ENCODE data around the gene NRAS.
A peak's percentile ranks its signal among the peaks of the same experiment; 100 is the strongest.

Gene NRAS

DNA sequence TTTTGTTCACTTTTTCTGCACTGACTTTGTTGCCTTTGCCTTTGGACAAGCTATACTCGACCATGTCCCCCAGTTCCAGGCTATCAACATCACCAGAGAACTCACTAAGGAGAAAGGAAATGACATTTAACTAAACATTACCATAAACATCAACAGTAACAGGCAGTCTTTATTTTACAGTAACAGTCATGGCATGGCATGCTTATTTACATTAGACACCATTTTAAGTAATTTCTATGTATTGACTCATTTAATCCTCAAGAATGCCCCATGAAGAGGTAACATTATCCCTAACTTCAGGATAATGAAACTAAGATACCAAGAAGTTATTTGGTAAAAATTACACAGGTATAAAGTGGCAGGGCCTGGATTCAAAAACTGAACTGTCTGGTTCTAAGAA lies 8.7 kb upstream of the NRAS start:
- DNase-seq, result no peak

DNA sequence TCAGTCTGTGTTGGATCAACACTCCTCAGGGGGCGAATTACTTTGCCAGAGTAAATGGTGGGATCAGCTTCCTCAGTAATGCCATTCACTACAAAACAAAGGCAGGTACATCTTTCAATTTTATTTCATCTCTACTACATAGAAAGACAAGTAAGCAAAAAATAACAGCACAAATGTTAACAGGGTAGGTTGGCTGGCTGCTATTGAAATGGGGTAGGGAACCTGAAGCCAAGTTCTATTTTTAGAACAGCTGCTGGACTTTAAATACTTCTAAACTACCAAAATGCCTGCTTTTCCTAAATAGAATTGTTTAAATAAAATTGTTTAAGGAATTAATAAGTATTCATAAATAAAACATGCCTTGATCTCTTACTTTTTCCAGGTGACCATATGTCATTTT lies 7.3 kb upstream of the NRAS start:
- DNase-seq, result no peak

DNA sequence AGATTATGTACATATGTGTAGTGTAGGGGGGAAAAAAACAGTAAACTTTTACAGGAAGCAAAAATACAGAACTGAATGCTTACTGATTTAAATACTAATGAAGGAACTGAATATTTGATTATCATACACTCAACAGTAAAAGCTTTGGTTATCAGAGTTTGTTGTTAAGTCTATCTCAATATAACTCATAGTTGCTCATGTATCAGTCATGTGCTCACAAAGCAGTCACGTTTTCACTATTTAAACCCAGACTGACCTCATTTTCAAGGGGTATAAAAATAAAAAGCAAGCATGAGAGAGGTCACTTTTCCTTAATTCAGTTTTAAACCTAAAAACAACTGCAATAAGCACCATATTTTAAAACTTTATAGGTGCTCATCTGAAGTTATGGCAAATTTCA lies 6.9 kb upstream of the NRAS start:
- DNase-seq, result no peak

DNA sequence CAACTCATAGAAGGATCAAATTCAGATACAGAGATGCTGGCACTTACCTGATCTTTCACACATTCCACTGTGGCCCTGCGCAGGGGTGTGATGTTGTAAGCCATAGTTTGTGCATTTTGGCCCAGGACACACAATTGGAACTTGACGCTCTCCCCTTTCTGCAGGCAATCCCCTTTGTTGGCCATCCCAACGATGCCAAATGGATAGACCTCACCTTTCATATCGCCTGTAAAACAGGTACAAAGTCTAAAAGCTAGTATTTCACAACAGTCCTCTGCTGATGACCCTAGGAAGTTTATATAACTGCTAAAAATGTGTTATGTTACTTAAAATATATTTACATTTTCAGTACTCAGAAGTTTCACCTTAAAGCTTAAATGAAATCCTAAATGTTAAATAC lies 3.9 kb upstream of the NRAS start:
- no peak for DNase-seq

DNA sequence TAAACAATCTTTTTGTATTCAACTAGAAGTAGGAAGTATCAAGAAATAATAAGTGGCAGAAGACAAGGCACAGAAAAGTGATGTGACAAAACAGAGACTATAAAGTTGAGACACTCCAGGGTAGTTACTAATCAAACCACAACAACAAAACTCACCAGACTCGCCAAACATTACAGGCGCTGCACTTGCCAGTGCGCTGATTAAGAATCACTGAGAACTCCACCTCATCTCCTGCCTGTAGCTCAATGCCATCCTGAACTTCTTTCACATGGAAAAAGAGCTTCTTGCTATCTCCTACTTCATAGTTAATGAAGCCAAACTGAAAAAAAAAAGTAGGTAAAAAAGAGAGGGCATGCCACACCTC lies 2.8 kb upstream of the NRAS start:
- DNase-seq, result peak; percentile 19

DNA sequence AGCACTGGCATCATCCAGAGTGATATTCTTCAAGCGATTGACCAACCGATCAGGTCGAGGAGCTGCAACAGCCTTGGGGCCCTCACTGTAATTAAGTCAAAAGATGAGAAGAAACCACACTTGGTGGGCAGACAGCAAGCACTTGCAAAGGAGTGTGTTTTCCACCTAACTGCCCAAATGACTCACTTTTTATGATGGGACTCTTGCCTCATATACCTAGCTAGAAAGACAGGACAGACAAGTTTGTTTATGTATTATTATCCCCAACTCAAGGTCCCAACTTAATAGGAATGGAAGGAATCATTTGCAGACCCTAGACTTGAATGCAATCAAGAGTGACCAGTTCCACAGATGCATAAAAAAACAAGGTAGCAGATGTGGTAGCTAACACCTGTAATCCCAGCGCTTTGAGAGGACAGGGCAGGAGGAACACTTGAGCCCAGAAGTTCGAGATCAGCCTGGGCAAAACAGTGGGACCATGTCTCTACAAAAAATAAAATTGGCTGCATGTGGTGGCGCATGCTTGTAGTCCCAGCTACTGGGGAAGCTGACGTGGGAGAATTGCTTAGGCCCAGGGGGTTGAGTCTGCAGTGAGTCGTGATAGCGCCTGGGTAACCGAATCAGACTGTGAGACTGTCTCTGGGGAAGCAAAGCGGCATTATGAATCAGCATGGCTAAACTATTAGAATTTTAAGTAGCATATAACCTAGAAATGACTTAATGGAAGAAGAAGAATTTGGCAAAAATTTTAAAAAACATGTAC lies 2.3 kb upstream of the NRAS start:
- peak; percentile 68 for DNase-seq

DNA sequence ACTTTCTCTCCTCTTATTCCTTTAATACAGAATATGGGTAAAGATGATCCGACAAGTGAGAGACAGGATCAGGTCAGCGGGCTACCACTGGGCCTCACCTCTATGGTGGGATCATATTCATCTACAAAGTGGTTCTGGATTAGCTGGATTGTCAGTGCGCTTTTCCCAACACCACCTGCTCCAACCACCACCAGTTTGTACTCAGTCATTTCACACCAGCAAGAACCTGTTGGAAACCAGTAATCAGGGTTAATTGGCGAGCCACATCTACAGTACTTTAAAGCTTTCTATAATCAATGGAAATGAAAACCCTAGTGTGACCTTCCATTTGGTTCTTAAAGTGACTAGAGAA lies 643 bp downstream of the NRAS start:
- DNase-seq, result no peak

DNA sequence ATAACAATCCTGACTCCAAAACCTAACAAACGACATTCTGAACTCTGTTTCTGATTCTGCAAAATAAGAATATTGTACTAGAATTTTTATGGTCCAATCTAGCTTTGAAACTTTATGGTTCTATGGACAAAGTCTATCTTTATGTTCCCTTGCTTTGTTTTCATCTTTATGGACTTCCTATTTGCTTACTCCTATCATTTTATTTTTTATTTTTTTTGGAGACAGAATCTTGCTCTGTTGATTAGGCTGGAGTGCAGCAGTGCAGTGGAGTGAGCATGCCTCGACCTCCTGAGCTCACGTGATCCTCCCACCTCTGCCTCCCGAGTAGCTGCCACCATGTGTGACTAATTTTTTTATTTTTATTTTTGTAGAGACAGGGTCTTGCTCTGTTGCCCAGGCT lies 3.6 kb downstream of the NRAS start:
- DNase-seq, result no peak

DNA sequence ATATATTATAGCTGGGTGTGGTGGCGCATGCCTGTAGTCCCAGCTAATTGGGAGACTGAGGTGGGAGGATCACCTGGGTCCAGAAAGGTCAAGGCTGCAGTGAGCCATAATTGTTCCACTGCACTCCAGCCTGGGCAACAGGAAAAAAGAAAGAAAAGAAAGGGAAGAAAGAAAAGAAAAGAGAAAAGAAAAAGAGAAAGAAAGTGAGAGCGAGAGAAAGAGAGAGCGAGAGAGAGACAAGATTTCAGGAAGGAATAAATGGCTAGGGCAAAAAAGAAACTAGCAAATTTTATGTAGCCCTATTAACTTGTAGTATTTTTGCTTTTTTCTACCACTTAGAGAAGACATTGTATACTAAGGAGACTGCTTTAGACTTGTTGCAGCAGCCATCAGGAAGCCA lies 6.2 kb downstream of the NRAS start:
- no peak for DNase-seq

DNA sequence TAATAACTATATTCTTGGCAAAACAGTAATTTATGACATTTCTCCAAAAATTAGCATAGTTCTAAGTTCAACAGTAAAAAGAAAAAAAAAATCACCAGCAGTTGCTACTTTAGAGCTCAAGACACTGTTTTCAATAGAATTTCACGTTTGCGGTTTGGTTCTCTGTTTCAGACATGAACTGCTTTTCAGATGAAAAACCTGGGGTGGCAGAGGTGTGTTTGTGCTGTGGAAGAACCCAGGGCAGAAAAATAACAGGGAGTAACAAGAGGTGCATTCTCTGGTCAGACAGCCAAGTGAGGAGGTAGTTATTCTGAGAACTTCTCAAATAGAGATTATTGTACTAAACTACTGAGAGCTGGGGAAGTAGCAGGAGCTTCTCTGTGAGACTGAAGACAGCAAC lies 9.0 kb downstream of the NRAS start:
- DNase-seq, result no peak

DNA sequence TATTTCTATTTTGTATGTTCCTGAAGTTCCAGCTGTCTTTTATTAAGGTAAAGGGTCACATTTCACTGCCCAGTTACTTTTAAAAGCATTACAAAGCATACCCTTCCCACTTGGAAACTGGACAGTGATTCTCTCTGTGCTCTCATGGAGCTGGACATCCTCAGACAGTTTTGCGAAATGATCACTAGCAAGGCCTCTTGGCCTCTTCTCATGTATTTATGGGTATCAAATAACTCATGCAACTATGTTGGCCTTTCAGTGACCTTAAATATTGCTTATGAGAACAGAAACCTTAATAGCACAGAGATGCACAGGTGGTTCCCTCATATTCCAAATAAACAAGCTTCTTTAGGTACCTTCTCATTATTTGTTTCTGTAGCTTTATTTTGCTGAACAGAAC lies 13.3 kb downstream of the NRAS start:
- no peak for DNase-seq

DNA sequence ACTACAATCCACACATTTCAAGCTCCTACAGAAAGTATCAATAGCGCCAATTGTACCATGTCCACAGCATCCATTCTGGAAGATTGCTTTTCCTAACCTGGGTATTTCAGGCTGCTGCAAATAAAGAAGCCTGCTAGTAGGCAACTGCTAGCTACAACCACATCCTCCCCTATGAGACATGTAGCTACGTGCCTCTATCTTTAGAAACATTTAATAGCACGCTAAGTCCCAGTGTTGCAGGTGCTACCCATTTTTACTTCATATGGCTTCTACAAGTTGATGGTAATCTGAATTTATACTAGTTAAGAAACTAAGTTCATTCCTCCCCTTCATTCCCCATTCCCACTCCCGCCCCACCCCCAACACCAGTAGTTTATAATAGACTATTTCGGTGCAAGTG lies 13.8 kb downstream of the NRAS start:
- no peak for DNase-seq

DNA sequence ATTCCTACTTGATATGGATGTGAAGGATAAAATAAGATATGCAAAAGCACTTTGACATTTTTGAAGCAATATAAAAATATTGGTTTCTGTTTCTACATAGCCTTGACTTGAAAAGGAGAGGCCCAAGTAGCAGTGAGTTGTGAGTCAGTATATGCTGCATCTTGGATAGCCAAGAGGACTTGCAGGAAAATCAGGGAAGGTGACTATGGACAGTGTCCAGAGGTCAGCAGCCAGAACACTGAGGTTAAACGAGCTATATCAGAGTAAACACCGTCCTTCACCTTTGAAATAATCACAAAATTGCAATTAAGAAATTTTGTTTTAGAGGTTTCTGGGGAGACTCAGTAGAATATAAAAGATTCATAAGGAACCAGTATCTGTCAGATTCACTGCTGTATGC lies 14.6 kb downstream of the NRAS start:
- no peak for DNase-seq

DNA sequence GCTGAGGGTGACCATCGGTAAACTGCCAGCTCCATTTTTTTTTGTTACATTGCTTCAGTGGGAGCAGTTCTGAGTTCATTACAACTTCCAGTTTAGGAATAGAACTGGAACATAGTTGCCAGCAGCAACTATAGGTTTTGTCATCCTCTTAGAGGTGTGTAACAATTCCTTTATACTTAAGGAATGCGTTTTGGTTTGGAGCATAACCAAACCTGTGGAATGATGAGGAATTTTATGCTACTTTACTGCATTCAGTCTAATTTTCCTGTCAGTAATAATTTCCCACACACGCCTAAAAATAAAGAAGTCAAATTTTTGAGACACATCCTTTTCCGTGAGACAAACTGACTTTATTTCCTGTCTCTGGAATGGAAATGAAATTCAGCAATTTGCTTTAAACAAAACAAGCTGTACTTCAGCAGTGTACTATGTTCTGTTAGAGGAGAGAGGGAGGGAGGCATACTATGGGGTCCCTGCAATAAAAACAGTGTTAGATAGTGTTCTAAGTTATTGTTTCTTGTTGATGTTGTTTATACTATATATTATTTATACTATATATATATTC lies 16.5 kb downstream of the NRAS start:
- peak; percentile 4 for DNase-seq

DNA sequence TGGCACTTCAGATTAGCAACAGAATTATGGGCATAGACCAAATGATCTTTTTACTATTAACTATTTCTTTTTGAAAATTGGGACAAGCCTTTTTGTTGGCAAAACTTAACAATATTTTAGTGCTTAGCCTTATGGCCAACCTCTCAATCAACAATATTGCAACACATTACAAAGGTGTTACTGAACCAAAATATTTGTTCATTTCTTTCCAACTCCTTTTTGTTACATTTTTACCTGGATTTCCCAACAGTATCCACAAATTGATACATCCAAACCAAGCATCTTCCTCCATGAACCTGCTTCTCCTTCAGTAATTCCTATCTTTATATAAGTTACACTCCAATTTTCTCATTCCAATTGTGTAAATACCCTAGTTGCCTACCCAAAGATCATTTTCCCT lies 19.8 kb downstream of the NRAS start:
- no peak for DNase-seq

DNA sequence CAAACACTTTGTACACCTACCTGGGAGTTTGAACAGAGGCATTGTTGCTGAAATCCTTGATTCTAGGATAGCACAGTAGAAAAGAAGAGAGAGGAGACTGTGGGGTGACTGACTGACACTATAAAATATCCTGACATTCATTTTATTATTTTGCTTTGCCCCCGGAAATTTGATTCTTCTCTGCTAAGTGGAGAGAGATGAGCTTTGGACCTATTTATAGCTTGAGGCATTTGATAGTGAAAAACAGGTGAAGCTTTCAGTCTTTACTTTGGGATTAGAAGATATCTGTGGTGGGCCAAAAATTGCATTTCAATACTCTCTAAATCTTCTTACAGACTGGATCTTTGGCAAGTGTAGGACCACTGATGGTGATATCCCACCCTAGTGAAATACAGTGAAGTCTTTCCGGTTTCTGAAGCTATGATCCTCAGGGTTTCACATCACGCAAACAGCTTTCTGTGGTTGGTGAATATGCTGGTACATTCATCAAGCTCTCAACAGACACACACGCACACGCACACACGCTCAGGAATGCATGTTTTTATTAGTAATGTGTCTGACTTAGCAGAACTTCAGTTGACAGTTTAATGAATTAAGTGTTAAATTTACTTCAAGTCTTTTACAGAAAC lies 21.0 kb downstream of the NRAS start, which contains the start of gene AMPD1:
Gene AMPD1 (minus strand): TSS at position 117 of the 629 bp plus-strand sequence. CDS start 75 bp downstream, at position 42.
- DNase-seq, result peak; percentile 49

DNA sequence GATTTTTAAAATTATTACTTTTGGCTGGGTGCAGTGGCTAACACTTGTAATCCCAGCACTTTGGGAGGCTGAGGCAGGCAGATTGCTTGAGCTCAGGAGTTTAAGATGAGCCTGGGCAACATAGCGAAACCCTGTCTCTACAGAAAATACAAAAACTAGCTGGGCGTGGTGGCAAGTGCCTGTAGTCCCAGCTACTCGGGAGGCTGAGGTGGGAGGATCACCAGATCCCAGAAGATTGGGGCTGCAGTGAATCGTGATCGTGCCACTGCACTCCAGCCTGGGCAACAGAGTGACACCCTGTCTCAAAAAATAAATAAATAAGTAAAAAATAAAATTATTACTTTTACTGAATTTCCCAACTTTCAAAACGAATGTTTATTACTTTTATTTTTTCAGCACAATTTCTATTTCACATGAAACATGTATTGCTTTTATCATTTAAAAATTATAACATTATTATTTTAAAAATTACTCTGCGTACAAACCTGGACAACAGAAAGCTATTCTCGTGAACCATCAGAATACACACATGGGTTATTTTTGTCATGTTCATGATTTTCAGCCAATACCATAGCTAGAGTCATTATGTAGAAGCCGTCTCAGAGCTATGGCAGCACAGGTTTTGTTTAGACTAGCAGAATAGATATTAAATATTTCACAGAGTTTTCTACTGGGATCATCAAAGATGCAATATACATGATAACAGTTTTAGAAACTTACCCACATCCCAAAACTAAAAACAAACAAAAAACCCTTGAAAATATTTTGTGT lies 21.8 kb downstream of the NRAS start:
- DNase-seq, result no peak

DNA sequence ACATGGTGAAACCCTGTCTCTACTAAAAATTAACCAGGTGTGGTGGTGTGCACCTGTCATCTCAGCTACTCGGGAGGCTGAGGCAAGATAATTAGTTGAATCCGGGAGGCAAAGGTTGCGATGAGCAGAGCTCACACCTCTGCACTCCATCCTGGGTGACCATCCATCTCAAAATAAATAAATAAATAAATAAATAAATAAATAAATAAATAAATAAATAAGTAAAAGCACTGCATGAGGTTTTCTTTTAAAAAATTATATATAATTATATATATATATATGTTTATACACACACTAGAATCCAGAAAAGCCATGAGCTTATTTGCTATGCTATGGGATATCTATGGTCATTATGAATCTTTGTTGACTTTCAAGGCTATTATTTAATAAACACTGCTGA lies 23.6 kb downstream of the NRAS start:
- no peak for DNase-seq

DNA sequence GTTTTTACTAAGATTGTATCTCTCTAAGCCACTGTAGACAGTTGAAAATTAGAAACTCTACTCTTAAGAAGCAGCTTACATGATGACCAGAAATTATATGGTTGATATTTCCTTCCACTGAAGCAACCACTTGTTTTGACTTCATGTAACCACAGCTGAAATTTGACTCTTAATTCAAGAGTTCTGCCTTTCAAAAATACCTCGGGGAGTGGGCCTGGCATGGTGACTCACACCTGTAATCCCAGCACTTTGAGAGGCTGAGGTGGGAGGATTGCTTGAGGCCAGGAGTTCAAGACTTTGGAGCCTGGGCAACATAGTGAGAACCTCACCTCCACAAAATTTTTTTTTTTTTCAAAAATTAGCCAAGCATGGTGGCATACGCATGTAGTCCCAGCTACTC lies 25.5 kb downstream of the NRAS start:
- DNase-seq, result no peak

DNA sequence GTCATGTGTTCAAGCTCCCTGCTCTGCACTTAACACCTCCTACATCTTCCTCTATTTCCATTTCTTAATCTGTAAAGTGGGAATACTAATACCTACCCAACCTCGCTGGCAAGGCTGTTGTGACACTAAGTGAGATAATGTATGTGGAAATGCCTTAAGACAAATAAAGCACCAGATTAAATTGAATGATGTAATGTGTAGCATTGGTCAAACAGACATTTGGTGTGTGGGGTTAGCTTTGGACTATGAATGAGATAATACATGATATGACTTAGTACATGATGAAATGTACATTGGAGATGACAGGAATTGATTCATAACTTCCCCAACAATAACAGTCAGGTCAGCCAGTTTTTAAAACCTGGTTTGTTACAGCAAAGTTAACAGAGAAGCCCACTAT lies 26.4 kb downstream of the NRAS start:
- DNase-seq, result no peak

DNA sequence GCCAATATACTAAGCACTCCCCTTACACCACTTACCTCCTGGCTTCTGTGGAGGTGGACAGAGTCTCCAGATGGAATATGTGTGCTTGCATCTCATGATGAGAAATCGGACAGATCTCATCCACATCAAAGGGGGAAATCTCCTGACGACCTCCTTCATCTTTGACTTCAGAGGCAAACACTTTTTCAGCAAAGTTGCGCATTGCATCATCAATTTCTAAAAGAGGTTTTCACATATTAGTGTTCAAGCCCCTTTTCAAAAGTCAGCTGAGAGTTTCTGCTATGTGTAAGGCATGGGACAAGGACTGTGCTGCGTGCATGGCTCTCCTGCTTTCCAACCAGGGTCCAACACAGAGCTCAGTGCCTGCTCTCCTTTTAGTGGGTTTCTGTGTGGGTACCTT lies 28.0 kb downstream of the NRAS start:
- DNase-seq, result no peak

DNA sequence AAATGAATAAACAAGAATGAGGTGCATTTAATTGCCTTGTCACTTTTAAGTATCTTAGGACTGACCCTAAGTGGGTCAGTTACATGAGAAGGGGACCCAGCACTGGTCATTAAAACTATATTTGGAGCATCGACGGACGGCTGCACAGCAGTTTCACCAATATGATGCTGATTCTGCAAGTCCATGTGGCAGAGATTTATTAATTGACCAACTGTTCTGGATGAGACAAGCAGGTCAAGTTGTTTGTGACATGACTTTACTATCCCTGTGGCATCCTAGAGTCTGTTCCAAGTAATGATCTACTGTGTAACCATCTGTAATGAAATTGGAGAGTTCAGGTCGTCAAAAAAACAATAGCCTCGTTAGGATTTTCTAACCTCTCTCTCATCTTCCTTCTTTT lies 30.7 kb downstream of the NRAS start:
- DNase-seq, result no peak

DNA sequence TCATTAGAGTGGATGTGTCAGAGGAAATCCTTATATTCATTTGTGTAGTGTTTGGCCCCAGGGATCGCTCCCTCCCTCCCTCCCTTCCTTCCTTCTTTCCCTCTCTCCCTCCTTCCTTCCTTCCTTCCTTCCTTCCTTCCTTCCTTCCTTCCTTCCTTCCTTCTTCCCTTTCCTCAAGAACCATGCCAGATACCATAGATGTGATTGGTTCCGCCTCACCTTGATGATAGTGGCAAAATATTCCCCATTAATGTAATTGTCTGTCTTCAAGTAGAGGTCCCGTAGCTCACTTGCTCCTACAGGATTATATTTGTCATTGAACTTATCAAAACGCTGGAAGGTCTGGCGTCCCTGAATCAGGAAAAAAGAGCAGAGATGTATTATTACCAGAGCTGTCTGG lies 38.9 kb downstream of the NRAS start:
- DNase-seq, result no peak

DNA sequence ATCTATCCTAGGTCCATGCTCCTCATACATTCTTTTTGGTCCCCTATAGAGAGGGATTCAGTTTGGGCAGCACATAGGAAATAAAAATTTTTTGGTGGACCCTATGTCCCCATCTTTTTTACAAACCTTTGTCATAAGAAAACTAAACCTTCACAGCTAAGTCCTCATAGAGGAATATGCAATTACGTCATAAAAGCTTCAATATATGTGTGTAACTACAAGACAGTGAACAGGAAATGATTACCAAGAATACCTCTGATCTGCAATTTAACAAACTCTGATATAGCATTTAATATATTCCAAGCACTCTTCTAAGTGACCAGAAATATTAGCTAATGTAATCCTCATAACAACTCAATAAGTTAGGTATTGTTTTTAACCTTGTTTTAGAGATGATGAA lies 40.5 kb downstream of the NRAS start:
- no peak for DNase-seq
